Liver (tissue), 9 donors: ENCODE results near the gene SRP9. TPM values are rescaled to one million over a fixed set of nuclear protein-coding genes. Genes with fewer than 3 reads are reported as not detected.

Experiments used
- DNase-seq: peaks from one replicate; pipeline ENCODE4 v3.0.0-alpha.2; 2017; ENCODE audit warnings: low spot score
- H3K27ac ChIP-seq, 2 donors: one replicate each; pipeline ENCODE4 v1.7.0; 2013; ENCODE audit warnings: inconsistent platforms in 2 of 2, low read length in 2 of 2, control low read depth in 1 of 2, low read depth in 1 of 2, mild to moderate bottlenecking in 1 of 2
- H3K27me3 ChIP-seq, 4 donors: one replicate each; pipeline versions ENCODE4 v1.6.1 to v1.7.0; 2013; ENCODE audit warnings: low read length in 3 of 4, inconsistent platforms in 1 of 4, mild to moderate bottlenecking in 1 of 4, moderate library complexity in 1 of 4; ENCODE audit not compliant: control insufficient read depth in 4 of 4, insufficient read depth in 4 of 4
- H3K36me3 ChIP-seq, 4 donors: one replicate each; pipeline versions ENCODE4 v1.6.1 to v1.7.0; 2013; ENCODE audit warnings: low read length in 3 of 4, mild to moderate bottlenecking in 3 of 4, low read depth in 1 of 4, moderate library complexity in 1 of 4; ENCODE audit not compliant: control insufficient read depth in 4 of 4, insufficient read depth in 3 of 4
- H3K4me1 ChIP-seq, 4 donors: one replicate each; pipeline versions ENCODE4 v1.6.1 to v1.7.0; 2013; ENCODE audit warnings: low read length in 3 of 4, mild to moderate bottlenecking in 3 of 4, moderate library complexity in 1 of 4; ENCODE audit not compliant: control insufficient read depth in 4 of 4, insufficient read depth in 4 of 4
- H3K4me3 ChIP-seq, 3 donors: one replicate each; pipeline versions ENCODE4 v1.6.1 to v1.7.0; 2013; ENCODE audit warnings: low read length in 3 of 3, control low read depth in 1 of 3, low read depth in 1 of 3, mild to moderate bottlenecking in 1 of 3
- H3K9ac ChIP-seq, 2 donors: one replicate each; pipeline ENCODE4 v1.7.0; 2013; ENCODE audit warnings: low read length in 2 of 2, mild to moderate bottlenecking in 2 of 2, moderate library complexity in 2 of 2, control low read depth in 1 of 2, low read depth in 1 of 2
- H3K9me3 ChIP-seq, 4 donors: one replicate each; pipeline versions ENCODE4 v1.6.1 to v1.7.0; 2013; ENCODE audit warnings: low read length in 3 of 4; ENCODE audit not compliant: control insufficient read depth in 4 of 4
- ATF3 ChIP-seq: IDR thresholded peaks from 2 replicates; pipeline ENCODE4 v1.6.1; 2016; ENCODE audit warnings: antibody characterized with exemption
- CTCF ChIP-seq: fragments of 150-350 bp; IDR thresholded peaks from 2 replicates; pipeline ENCODE4 v1.5.1; 2017; ENCODE audit warnings: improper control_type of control experiment, low read depth, low read length; ENCODE audit not compliant: missing input control
- EGR1 ChIP-seq, 2 donors: IDR thresholded peaks; 2 replicates each; pipeline ENCODE4 v1.6.1; 2016 to 2018; ENCODE audit warnings: antibody characterized with exemption in 2 of 2, low read depth in 2 of 2
- FOXA1 ChIP-seq: IDR thresholded peaks from 2 replicates; pipeline ENCODE4 v1.6.1; 2016; ENCODE audit warnings: antibody characterized with exemption
- FOXA2 ChIP-seq: IDR thresholded peaks from 2 replicates; pipeline ENCODE4 v1.6.1; 2016; ENCODE audit warnings: antibody characterized with exemption
- GABPA ChIP-seq, 2 donors: IDR thresholded peaks in 1 of 2; conservative IDR thresholded peaks in 1 of 2; 2 replicates each; pipeline ENCODE4 v1.6.1; 2016; ENCODE audit warnings: antibody characterized with exemption in 2 of 2, mild to moderate bottlenecking in 1 of 2, moderate library complexity in 1 of 2
- HNF4A ChIP-seq, 2 donors: conservative IDR thresholded peaks; 2 replicates each; pipeline ENCODE4 v1.6.1; 2016; ENCODE audit warnings: antibody characterized with exemption in 2 of 2, mild to moderate bottlenecking in 2 of 2
- HNF4G ChIP-seq: IDR thresholded peaks from 2 replicates; pipeline ENCODE4 v1.6.1; 2016; ENCODE audit warnings: antibody characterized with exemption
- JUND ChIP-seq, 2 donors: IDR thresholded peaks; 2 replicates each; pipeline ENCODE4 v1.6.1; 2016; ENCODE audit warnings: antibody characterized with exemption in 2 of 2
- MAX ChIP-seq: IDR thresholded peaks from 2 replicates; pipeline ENCODE4 v1.6.1; 2016; ENCODE audit warnings: antibody characterized with exemption
- NR2F2 ChIP-seq: IDR thresholded peaks from 2 replicates; pipeline ENCODE4 v1.6.1; 2016; ENCODE audit warnings: antibody characterized with exemption
- RAD21 ChIP-seq, 2 donors: IDR thresholded peaks; 2 replicates each; pipeline ENCODE4 v1.6.1; 2016; ENCODE audit warnings: antibody characterized with exemption in 2 of 2, mild to moderate bottlenecking in 2 of 2
- REST ChIP-seq: IDR thresholded peaks from 2 replicates; pipeline ENCODE4 v1.6.1; 2016; ENCODE audit warnings: antibody characterized with exemption, mild to moderate bottlenecking
- RXRA ChIP-seq, 2 donors: IDR thresholded peaks; 2 replicates each; pipeline ENCODE4 v1.6.1; 2017 to 2018; ENCODE audit warnings: antibody characterized with exemption in 2 of 2, mild to moderate bottlenecking in 1 of 2
- SP1 ChIP-seq: IDR thresholded peaks from 2 replicates; pipeline ENCODE4 v1.6.1; 2018; ENCODE audit warnings: antibody characterized with exemption, mild to moderate bottlenecking
- TAF1 ChIP-seq: conservative IDR thresholded peaks from 2 replicates; pipeline ENCODE4 v1.6.1; 2016; ENCODE audit warnings: antibody characterized with exemption, mild to moderate bottlenecking
- YY1 ChIP-seq: IDR thresholded peaks from 2 replicates; pipeline ENCODE4 v1.6.1; 2016; ENCODE audit warnings: antibody characterized with exemption, mild to moderate bottlenecking
- ZBTB33 ChIP-seq: IDR thresholded peaks from 2 replicates; pipeline ENCODE4 v1.6.1; 2016; ENCODE audit warnings: antibody characterized with exemption
- WGBS: extraction: QIAGEN DNeasy Blood & Tissue Kit; methylation state at CpG from one replicate; pipeline ENCODE4 v1.1.7; 2013; 5-methylcytosine and 5-hydroxymethylcytosine counted together
- polyA plus RNA-seq, 2 donors: library from polyadenylated mRNA; stranded (reverse) in 1 of 2; unstranded in 1 of 2; fragments of 200-250 nt in 1 of 2; fragments of >200 nt in 1 of 2; fragmentation: Nextera tagmentation in 1 of 2; extraction: Ambion mirVana in 1 of 2; gene quantifications; one replicate each; pipeline versions ENCODE4 v1.2.1 to v1.2.3, GENCODE V29; 2013 to 2015
- total RNA-seq, 2 donors: library from RNA; depleted of rRNA; stranded (reverse); fragments of >200 nt; gene quantifications; one replicate each; pipeline ENCODE4 v1.2.3, GENCODE V29; 2014
- donor health status: healthy.
- donor health status: healthy.
- donor health status: healthy.
- donor health status: healthy.
- donor health status: healthy.

The SRP9 gene
- total and polyA plus RNA-seq, 4 donors, result 152 to 179 (median 154) TPM

GRCh38 chr1:225809842-225810578 is 32.4 kb downstream of the SRP9 start, which contains the start of gene EPHX1:
EPHX1 (plus strand) TSS chr1:225810124; CDS start chr1:225828730, 18,606 bp downstream.
- Histone ChIP-seq H3K9ac (peak within 1 kb of the TSS; percentile 45 to 72), H3K9me3 (no peaks in the 10 kb centered on the region), H3K27ac (peak within 1 kb of the TSS; percentile 75 to 93), H3K27me3 (no peaks in the 10 kb centered on the region), H3K36me3 (no peaks in the 10 kb centered on the region), H3K4me3 (peak within 1 kb of the TSS; percentile 63 to 95 (median 75)), H3K4me1 (peaks cover 19 to 40% (median 34%) of the 10 kb centered on the region in 4 donors)
- 1% methylated on average over 80 of the region's 80 CpGs for WGBS
- peak; percentile 89 for DNase-seq
- TF ChIP-seq HNF4G, result no peak
- peak in 1 of 2 donors; percentile 30 for TF ChIP-seq HNF4A (conservative IDR thresholded peaks at IDR 0.05)
- no peak for TF ChIP-seq ATF3
- peak; percentile 10 for TF ChIP-seq FOXA1
- TF ChIP-seq MAX, result peak; percentile 36
- peak; percentile 77 for TF ChIP-seq REST
- TF ChIP-seq FOXA2, result no peak
- TF ChIP-seq JUND (IDR thresholded peaks at IDR 0.05), result no peak
- TF ChIP-seq RXRA (IDR thresholded peaks at IDR 0.05), result peak; percentile 11 to 39
- peak; percentile 43 for TF ChIP-seq SP1
- TF ChIP-seq ZBTB33, result no peak
- peak; percentile 92 for TF ChIP-seq YY1
- no peak for TF ChIP-seq EGR1 (IDR thresholded peaks at IDR 0.05; ENCODE audit: low read depth in 2 of 2)
- TF ChIP-seq RAD21 (IDR thresholded peaks at IDR 0.05), result peak; percentile 53 to 57
- peak; percentile 28 for TF ChIP-seq TAF1
- peak; percentile 21 for TF ChIP-seq CTCF
- no peak for TF ChIP-seq NR2F2
- TF ChIP-seq GABPA (IDR thresholded peaks at IDR 0.05 in 1 of 2, conservative IDR thresholded peaks at IDR 0.05 in 1 of 2), result no peak
